Common myeloid progenitor, CD34-positive (primary cell): ENCODE results near the gene CDH9. TPM values are rescaled to one million over a fixed set of nuclear protein-coding genes. Genes with fewer than 3 reads are reported as not detected.

Experiments used
- CTCF ChIA-PET: fragments of 350-600 bp; sonication (Branson Sonifier 250); formaldehyde crosslinking; loops from one replicate; lab custom pipeline; 2021; ENCODE audit warnings: antibody characterized with exemption; lab: Charles Lee
- POLR2A ChIA-PET: fragments of 350-600 bp; sonication (Branson Sonifier 250); formaldehyde crosslinking; loops from one replicate; lab custom pipeline; 2021; ENCODE audit warnings: antibody characterized with exemption; lab: Charles Lee
- DNase-seq, 3 donors: peaks; one replicate each; pipeline versions ENCODE4 v3.0.0 to v3.0.0-alpha.2; 2013
- H3K27ac ChIP-seq, 2 experiments: 1 replicate in 1 of 2; 2 replicates in 1 of 2; pipeline ENCODE4 v1.7.0; 2013; ENCODE audit warnings: inconsistent platforms in 2 of 2, low read length in 2 of 2, mild to moderate bottlenecking in 2 of 2, low read depth in 1 of 2, moderate library complexity in 1 of 2; ENCODE audit not compliant: severe bottlenecking in 2 of 2, insufficient read depth in 1 of 2, poor library complexity in 1 of 2
- H3K27me3 ChIP-seq, 5 experiments: replicated peaks in 2 of 5; 1 replicate in 3 of 5; 2 replicates in 2 of 5; pipeline versions ENCODE4 v1.6.1 to v1.7.0; 2013; ENCODE audit warnings: low read length in 4 of 5, mild to moderate bottlenecking in 2 of 5, moderate library complexity in 2 of 5, inconsistent platforms in 1 of 5; ENCODE audit not compliant: insufficient read depth in 5 of 5, control insufficient read depth in 4 of 5
- H3K36me3 ChIP-seq, 4 experiments: 1 replicate in 2 of 4; 2 replicates in 2 of 4; pipeline versions ENCODE4 v1.6.1 to v1.7.0; 2013; ENCODE audit warnings: low read length in 3 of 4, control low read depth in 1 of 4, mild to moderate bottlenecking in 1 of 4; ENCODE audit not compliant: control insufficient read depth in 4 of 4, insufficient read depth in 4 of 4
- H3K4me1 ChIP-seq, 4 experiments: 1 replicate in 3 of 4; 2 replicates in 1 of 4; pipeline versions ENCODE4 v1.6.1 to v1.7.1; 2013; ENCODE audit warnings: low read length in 3 of 4, mild to moderate bottlenecking in 3 of 4, control low read depth in 1 of 4, inconsistent platforms in 1 of 4, moderate library complexity in 1 of 4; ENCODE audit not compliant: control insufficient read depth in 4 of 4, insufficient read depth in 4 of 4; ENCODE audit errors: control extremely low read depth in 1 of 4
- H3K4me3 ChIP-seq, 7 experiments: 1 replicate in 4 of 7; 2 replicates in 3 of 7; pipeline versions ENCODE4 v1.5.1 to v1.7.0; 2013; ENCODE audit warnings: mild to moderate bottlenecking in 7 of 7, low read length in 6 of 7, moderate library complexity in 6 of 7, inconsistent platforms in 2 of 7, low read depth in 2 of 7, control low read depth in 1 of 7; ENCODE audit not compliant: insufficient read depth in 4 of 7, control insufficient read depth in 1 of 7; ENCODE audit errors: extremely low read depth in 1 of 7
- H3K9me3 ChIP-seq, 5 experiments: 1 replicate in 4 of 5; 2 replicates in 1 of 5; pipeline versions ENCODE4 v1.6.1 to v1.7.1; 2013; ENCODE audit warnings: low read length in 4 of 5, mild to moderate bottlenecking in 2 of 5, inconsistent platforms in 1 of 5, low read depth in 1 of 5, moderate library complexity in 1 of 5; ENCODE audit not compliant: control insufficient read depth in 4 of 5, insufficient read depth in 2 of 5; ENCODE audit errors: control extremely low read depth in 1 of 5
- WGBS: methylation state at CpG from one replicate; pipeline ENCODE4 v1.1.5; 2013; ENCODE audit not compliant: insufficient coverage; 5-methylcytosine and 5-hydroxymethylcytosine counted together
- polyA plus RNA-seq: library from polyadenylated mRNA; unstranded; fragments of 120-200 nt; gene quantifications from one replicate; pipeline ENCODE4 v1.2.1, GENCODE V29; 2013

CDH9 gene
- 10.4 TPM for polyA plus RNA-seq

DNA sequence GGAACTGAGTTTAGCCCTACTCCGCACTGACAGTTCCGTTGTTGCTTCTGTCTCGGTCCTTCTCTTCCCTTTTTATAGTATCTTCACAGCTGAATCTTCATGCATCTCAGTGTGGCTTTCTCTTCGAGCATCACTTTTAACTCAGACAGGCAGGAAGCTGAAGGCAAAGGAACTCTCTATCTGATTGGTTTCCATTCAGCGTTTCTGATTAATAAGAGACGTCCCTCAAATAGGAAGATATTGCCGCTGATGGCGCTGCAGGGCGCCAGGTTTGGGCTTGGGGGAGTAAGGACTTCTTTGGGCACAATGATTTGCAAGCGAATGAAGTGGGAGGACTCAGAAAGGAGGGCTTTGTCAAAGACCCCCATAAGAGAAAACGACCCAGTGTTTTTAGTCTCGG, at the start of gene CDH9:
TSS of gene CDH9 (minus strand) at position 111 of the 400 bp plus-strand sequence. CDS start 50,253 bp downstream, outside the sequence.
- Histone ChIP-seq H3K36me3 (no peaks in the 10 kb centered on the region), H3K27ac (no peak within 1 kb of the TSS), H3K9me3 (no peaks in the 10 kb centered on the region), H3K4me1 (peaks cover 0 to 16% (median 3%) of the 10 kb centered on the region in 4 experiments), H3K27me3 (no peaks in the 10 kb centered on the region), H3K4me3 (peak within 1 kb of the TSS in 5 of 7 experiments; percentile 2 to 67 (median 37))
- ChIA-PET POLR2A (no interaction called here), CTCF (no interaction called here)
- peak in 2 of 3 donors; percentile 41 to 45 for DNase-seq
- WGBS = 86% methylated on average over 10 of the region's 12 CpGs

GRCh38 chr5:27087747-27088146, 49.4 kb upstream of the CDH9 start:
- POLR2A ChIA-PET = no interaction called here
- no peak for DNase-seq

DNA sequence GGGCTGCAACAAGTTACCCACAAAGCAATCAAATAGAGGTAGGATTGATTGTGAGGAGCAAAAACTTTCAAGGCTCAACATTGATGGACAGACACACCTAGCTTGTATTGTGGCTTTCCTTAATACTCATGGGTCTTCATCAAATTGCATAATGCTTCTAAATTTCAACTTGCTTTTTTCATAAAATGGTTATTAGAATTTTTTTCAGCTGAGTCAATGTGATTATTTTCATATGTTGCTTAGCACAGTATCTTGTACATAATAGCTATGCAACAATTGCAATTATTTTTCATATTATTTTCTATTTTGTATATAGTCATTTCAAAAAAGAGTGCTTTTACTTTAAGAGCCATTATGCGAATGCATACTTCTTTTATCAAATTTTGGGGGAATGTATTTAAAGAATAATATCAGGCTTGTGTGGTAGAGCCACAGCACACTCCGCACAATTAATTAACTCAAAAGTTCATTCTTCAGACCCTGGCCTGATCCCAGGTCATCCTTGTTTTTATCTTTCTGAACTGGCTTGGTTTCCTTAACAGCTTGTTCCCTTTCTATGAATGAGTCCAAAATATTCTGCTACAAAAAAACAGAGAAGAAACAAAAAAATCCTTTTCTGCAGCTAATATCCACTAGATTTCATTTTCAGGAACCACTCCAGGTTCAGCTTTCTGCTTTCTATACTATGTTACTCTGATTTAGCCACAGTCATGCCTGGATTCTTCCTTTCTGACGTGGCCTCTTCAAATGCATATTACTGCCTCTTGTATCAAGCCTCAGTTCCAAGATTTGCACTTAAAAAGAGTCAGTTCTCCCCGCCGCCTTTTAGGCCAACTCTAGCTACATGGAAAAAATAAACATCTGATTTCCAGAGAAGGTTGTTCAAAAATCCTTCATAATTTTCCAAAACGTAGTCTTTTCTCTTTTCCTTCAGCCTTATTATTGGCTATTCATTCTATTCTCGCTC, 45.3 kb upstream of the CDH9 start:
- H3K9me3 ChIP-seq = peaks cover 0 to 2% (median 0%) of the 10 kb centered on the region in 5 experiments
- ChIA-PET POLR2A (no interaction called here), CTCF (interaction anchor here (1.0 to 1.2 kb wide), 2 partner anchors 9 to 11 kb away, joined by 3 to 5 read pairs; no protein-coding TSS in a partner anchor)
- H3K4me3 ChIP-seq = no peak overlapping the region
- WGBS = 93% methylated on average over 4 of the region's 7 CpGs
- no peaks in the 10 kb centered on the region for H3K27me3 ChIP-seq
- no peaks in the 10 kb centered on the region for H3K36me3 ChIP-seq
- no peak for DNase-seq
- H3K4me1 ChIP-seq = no peaks in the 10 kb centered on the region
- no peak overlapping the region for H3K27ac ChIP-seq

More at GRCh38 chr5:27087747-27088146, 49.4 kb upstream of the CDH9 start:
- WGBS = 93% methylated on average over 1 of the region's 2 CpGs
- Histone ChIP-seq H3K4me3 (no peak overlapping the region), H3K4me1 (no peaks in the 10 kb centered on the region), H3K27me3 (no peaks in the 10 kb centered on the region), H3K9me3 (no peaks in the 10 kb centered on the region), H3K36me3 (no peaks in the 10 kb centered on the region), H3K27ac (no peak overlapping the region)
- CTCF ChIA-PET = no interaction called here

DNA sequence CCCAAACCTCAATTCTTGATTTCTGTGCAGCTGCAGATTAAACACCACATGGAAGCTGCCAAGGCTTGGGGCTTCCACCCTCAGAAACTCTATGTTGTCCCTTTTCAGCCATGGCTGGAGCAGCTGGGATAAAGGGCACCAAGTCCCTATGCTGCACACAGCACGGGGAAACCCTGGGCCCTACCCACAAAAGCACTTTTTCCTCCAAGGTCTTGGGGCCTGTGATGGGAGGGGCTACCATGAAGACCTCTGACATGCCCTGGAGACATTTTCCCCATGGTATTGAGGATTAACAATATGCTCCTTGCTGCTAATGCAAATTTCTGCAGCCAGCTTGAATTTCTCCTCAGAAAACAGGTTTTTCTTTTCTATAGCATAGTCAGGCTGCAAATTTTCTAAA, 41.8 kb upstream of the CDH9 start:
- no peaks in the 10 kb centered on the region for H3K27me3 ChIP-seq
- peaks cover 0 to 2% (median 0%) of the 10 kb centered on the region in 5 experiments for H3K9me3 ChIP-seq
- 100% methylated on average over 1 of the region's 1 CpG for WGBS
- H3K4me3 ChIP-seq = no peak overlapping the region
- H3K27ac ChIP-seq = no peak overlapping the region
- no peak for DNase-seq
- CTCF ChIA-PET = interaction anchor here (1.8 kb wide), 1 partner anchor 15 kb away, joined by 4 read pairs; no protein-coding TSS in a partner anchor
- H3K4me1 ChIP-seq = no peaks in the 10 kb centered on the region
- H3K36me3 ChIP-seq = no peaks in the 10 kb centered on the region
- POLR2A ChIA-PET = no interaction called here

DNA sequence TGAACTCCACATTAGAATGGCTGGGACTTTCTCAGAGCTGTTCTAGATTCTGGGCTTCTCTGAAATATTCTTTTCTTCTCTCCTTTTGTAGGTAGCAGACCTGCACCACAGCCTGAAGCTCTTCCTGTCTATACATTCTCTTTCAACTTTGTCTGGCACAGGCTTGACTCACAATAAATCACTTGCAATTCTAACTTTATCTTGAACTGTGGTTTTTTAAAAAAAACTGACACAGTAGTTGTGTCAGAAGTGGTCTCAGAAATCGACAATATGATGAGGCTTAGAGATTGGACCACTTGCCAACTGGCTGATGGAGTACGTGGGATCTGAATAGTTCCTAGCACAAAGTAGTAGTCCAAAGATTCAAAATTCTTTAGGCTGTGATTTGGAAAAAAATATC, 24.1 kb upstream of the CDH9 start:
- 6% methylated on average over 2 of the region's 2 CpGs for WGBS

DNA sequence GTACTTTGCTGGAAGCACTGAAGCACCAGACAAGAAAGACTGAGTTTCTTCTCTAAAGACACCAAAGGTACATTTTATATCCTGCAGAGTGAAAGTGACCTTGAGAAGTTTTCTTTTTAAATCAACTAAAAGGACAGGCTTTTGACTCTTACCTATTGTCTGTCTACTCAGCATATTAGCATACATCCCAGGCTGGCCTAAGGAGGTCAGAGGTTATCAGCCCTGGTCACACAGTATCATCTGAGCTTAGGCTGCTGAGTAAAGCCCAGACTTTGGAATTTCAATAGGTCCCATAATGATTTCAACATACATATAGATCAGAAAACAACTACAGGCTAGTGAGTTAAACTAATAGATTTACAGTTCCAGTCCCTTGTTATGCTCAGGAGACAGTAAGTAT, 10.1 kb upstream of the CDH9 start:
- Histone ChIP-seq H3K9me3 (no peaks in the 10 kb centered on the region), H3K36me3 (no peaks in the 10 kb centered on the region), H3K27ac (no peak overlapping the region), H3K4me1 (no peaks in the 10 kb centered on the region), H3K27me3 (no peaks in the 10 kb centered on the region), H3K4me3 (no peak overlapping the region)
- POLR2A ChIA-PET = no interaction called here
- no peak for DNase-seq
- CTCF ChIA-PET = no interaction called here

More for the DNA sequence above, 24.1 kb upstream of the CDH9 start:
- Histone ChIP-seq H3K36me3 (no peaks in the 10 kb centered on the region), H3K27me3 (no peaks in the 10 kb centered on the region), H3K4me1 (peaks cover 9 to 18% (median 12%) of the 10 kb centered on the region in 4 experiments), H3K4me3 (no peak overlapping the region), H3K27ac (no peak overlapping the region), H3K9me3 (no peaks in the 10 kb centered on the region)
- POLR2A ChIA-PET = no interaction called here
- peak in 2 of 3 donors; percentile 59 to 67 for DNase-seq
- CTCF ChIA-PET = no interaction called here

DNA sequence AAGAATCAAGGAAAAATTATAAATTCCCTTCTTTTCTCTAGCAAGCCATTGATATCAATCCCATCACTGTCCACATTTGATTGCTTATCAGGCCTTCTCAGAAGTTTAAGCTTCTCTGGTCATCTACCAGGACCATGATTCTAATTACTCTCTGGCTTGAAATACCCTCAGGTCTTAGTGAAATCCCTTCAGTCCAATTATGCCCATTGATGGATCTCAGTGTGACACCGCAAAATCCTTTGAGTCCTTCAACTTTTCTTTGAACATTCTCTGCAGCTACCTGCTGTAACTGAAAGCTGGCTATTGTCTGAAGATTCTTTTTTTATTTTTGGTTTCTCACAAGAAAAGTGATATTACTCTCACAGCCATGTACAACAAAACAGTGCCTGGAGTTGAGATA, 3.0 kb upstream of the CDH9 start:
- H3K27me3 ChIP-seq = no peaks in the 10 kb centered on the region
- no peak for DNase-seq
- H3K27ac ChIP-seq = no peak overlapping the region
- no CpG with 5 or more reads among the region's 1 CpG for WGBS
- no peaks in the 10 kb centered on the region for H3K9me3 ChIP-seq
- no peak overlapping the region for H3K4me3 ChIP-seq
- peaks cover 0 to 4% (median 1%) of the 10 kb centered on the region in 4 experiments for H3K4me1 ChIP-seq
- POLR2A ChIA-PET = no interaction called here
- CTCF ChIA-PET = no interaction called here
- no peaks in the 10 kb centered on the region for H3K36me3 ChIP-seq
